RCC 7860 (cell line): Measurements from ENCODE around the gene RAVER1.
"Not testable (repeated sequence)": the region's sequence is repeated elsewhere in the genome, so short reads cannot be mapped to it uniquely, and the experiment has no call there.

Experiments used
- DNase-seq: peaks from one replicate; pipeline ENCODE4 v3.0.0-alpha.2; 2015; ENCODE audit warnings: low spot score
- FAIRE-seq: peaks from 2 replicates; lab custom pipeline; 2012; peaks lifted over from hg19 to GRCh38; lab: Jason Lieb, UNC

The RAVER1 gene

DNA sequence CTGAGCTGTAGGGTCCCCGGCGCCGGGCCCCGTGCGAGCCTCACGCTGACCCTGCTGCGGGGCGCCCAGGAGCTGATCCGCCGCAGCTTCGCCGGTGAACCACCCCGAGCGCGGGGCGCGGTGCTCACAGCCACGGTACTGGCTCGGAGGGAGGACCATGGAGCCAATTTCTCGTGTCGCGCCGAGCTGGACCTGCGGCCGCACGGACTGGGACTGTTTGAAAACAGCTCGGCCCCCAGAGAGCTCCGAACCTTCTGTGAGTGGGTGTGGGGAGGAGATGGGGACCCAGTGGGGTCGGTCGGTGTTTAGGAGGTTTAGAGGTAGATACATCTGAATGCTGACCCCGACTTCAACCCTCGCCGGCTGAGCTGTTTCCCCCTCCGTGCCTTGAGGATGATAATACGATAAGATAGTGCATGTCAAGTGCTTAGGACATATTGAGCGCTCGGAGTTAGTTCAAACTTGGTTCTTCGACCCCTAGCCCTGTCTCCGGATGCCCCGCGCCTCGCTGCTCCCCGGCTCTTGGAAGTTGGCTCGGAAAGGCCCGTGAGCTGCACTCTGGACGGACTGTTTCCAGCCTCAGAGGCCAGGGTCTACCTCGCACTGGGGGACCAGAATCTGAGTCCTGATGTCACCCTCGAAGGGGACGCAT, 41.6 kb downstream of the RAVER1 start:
- DNase-seq (no peak), FAIRE-seq (no peak)

GRCh38 chr19:10290876-10291553, 42.3 kb downstream of the RAVER1 start:
- FAIRE-seq = no peak

DNA sequence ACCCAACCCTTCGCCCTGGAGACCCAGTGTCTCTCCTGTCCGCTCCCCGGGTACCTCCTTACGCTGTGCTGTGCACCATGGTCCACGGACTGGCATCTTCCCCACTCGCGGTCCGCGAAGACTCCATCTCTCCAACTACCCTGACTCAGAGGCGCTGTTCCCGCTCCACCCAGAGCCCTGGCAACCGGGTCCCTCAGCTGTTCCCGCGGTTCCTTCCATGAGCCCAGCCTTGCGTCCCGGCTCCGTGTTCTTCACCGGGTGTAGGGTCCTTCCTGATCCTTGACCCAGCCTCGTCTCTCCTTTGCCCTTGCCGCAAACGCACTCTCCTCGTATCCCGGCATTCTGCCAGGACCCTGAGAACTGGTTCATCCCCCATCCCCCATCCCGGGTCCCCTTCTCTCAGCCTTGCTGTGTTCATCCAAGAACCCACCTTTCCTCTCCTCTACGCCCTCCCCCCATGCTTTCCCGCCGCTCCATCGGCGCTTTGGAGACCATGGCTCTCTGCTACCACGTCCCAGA, 42.9 kb downstream of the RAVER1 start:
- DNase-seq (no peak), FAIRE-seq (no peak)

More at GRCh38 chr19:10290876-10291553, 42.3 kb downstream of the RAVER1 start:
- DNase-seq = no peak

- DNase-seq = no peak
- no peak for FAIRE-seq
These were observed 43.4 kb downstream of the RAVER1 start, which contains the start of gene ICAM5 for GRCh38 chr19:10289836-10290356. TSS of gene ICAM5 (plus strand) at chr19:10289952. CDS start at chr19:10290044, 92 bp downstream.

DNA sequence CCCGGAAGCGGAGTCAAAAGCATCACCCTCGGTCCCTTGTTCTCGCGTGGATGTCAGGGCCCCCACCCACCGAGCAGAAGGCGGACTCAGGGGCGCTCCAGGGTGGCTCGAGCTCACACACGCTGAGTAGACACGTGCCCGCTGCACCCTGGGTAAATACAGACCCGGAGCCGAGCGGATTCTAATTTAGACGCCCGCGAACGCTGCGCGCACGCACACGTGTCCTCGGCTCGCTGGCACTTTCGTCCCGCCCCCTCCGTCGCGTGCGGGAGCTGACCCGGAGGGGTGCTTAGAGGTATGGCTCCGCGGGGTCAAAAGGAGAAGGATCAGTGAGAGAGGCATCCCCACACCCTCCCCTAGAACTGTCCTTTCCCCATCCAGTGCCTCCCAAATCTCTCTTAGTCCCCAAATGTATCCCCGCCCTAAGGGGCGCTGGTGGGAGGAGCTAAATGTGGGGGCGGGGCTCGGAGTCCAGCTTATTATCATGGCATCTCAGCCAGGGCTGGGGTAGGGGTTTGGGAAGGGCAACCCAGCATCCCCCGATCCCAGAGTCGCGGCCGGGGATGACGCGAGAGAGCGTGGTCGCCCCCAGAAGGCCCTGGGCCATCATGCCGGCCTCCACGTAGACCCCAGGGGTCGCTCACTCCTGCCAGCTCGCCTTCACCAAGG, 44.0 kb downstream of the RAVER1 start:
- DNase-seq = no peak

GRCh38 chr19:10288662-10289166, 44.6 kb downstream of the RAVER1 start:
- DNase-seq (no peak), FAIRE-seq (no peak)

More for the DNA sequence above, 44.0 kb downstream of the RAVER1 start:
- FAIRE-seq = no peak

GRCh38 chr19:10286803-10287737, 46.3 kb downstream of the RAVER1 start, which contains the start of gene ICAM4:
TSS of gene ICAM4 (plus strand) at chr19:10286955. CDS start at chr19:10287013, 58 bp downstream.
- DNase-seq = no peak
- FAIRE-seq = no peak

DNA sequence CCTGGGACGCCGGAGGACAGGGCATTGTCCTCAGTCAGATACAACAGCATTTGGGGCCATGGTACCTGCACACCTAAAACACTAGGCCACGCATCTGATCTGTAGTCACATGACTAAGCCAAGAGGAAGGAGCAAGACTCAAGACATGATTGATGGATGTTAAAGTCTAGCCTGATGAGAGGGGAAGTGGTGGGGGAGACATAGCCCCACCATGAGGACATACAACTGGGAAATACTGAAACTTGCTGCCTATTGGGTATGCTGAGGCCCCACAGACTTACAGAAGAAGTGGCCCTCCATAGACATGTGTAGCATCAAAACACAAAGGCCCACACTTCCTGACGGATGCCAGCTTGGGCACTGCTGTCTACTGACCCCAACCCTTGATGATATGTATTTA, 47.9 kb downstream of the RAVER1 start:
- FAIRE-seq (no peak), DNase-seq (no peak)

DNA sequence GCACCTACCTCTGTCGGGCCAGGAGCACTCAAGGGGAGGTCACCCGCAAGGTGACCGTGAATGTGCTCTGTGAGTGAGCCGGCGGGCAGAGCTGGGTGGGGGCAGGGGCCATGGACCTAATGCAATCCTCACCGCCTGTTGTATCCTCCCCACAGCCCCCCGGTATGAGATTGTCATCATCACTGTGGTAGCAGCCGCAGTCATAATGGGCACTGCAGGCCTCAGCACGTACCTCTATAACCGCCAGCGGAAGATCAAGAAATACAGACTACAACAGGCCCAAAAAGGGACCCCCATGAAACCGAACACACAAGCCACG, 48.4 kb downstream of the RAVER1 start:
- DNase-seq (no peak), FAIRE-seq (no peak)

GRCh38 chr19:10284065-10284959, 49.0 kb downstream of the RAVER1 start:
- DNase-seq = no peak
- no peak for FAIRE-seq

- FAIRE-seq (no peak), DNase-seq (no peak)
These were observed 49.8 kb downstream of the RAVER1 start for GRCh38 chr19:10283301-10284064.

DNA sequence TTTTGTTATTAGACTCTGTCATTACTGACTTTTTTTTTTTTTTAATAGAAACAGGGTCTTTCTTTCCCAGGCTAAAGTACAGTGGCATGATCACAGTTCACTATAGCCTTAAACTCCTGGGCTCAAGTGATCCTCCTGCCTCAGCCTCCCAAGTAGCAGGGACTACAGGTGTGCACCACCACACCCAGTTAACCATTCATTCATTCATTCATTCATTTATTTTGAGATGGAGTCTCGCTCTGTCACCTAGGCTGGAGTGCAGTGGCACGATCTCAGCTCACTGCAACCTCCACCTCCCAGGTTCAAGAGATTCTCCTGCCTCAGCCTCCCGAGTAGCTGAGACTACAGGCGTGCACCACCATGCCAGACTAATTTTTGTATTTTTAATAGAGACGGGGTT, 51.3 kb downstream of the RAVER1 start:
- DNase-seq, FAIRE-seq: not testable (repeated sequence)

GRCh38 chr19:10279737-10280442, 53.4 kb downstream of the RAVER1 start:
- DNase-seq = no peak
- no peak for FAIRE-seq

DNA sequence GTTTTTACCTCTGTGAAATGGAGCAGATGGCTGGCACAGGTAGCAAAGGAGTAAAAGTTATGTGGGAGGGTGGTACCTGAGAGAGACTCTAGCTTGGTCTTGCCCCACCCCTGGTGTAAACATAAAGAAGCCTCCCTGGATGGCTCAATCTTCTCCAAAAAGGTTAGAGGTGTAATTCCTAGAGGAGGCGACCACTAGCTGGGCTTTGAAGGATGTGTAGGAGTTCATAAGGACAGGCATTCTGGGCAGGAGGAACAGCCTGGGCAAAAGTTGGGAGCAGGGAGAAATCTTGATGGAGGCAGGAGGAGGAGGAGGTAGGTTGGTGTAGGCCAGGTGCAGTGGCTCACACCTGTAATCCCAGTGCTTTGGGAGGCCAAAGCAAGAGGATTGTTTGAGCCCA, 54.4 kb downstream of the RAVER1 start:
- FAIRE-seq = no peak
- no peak for DNase-seq

DNA sequence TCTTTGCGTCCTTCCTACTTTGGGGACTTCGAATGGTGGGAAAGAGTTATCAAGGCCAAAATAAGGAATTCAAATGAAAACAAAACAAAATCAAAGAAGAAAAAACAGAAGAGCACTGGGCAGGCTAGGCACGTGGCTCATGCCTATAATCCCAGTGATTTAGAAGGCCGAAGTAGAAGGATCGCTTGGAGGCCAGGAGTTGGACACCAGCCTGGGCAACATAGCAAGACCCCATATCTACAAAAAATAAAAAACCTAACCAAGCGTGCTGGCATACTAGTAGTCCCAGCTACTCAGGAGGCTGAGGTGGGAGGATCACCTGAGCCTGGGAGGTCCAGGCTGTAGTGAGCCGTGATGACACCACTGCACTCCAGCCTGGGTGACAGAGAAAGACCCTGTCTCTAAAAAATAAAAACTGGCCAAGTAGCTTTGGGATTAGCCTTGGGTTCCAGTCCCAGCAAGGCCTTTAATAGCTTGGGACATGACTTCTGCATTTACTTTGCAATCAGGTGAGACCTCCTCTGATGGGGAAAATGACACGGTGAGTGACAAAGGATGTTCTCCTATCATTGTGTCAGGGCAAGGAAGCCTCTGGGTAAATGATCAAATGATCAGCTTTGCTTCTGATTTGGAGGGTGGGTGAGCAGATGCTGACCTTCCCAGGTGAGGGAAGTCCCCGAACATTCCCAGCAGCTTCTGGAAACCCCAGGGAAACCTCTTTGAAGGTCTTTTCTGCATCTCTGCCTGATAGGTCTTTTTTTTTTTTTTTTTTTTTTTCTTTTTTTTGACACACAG, 55.3 kb downstream of the RAVER1 start:
- FAIRE-seq (no peak), DNase-seq (no peak)

DNA sequence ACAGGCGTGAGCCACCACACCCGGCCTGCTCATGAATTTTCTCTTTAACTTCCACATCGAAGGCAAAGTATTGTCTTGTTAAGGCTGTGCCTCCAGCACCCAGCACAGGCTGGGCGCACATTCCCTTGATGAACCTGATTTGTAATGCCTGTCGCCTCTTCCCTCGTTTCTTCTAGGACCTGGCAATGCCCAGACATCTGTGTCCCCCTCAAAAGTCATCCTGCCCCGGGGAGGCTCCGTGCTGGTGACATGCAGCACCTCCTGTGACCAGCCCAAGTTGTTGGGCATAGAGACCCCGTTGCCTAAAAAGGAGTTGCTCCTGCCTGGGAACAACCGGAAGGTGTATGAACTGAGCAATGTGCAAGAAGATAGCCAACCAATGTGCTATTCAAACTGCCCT, 58.7 kb downstream of the RAVER1 start:
- no peak for DNase-seq
- no peak for FAIRE-seq

DNA sequence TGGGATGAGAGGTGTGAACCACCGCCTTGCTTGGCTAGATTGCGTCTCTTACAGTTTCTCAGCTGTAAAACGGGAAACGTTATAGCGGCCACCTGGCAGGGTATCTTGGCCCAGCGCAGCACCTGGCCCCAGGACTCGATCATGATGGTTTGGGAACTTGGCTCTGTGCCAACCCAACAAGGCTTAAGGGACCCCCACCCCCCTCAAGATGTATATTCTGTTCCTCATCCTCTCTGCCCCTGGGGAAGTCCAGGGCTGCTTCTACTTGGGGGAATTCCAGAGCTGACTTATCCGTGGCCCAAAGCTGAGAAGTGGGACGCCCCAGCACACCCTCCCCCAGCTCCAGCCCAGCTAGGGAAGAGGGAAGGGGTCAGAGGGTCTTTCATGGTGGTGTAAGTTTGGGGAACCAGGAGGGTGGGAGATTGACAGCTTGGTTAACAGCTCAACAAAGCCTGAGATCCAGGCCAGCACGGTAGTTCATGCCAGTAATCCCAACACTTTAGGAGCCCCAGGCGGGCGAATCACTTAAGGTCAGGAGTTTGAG, 61.7 kb downstream of the RAVER1 start:
- peak; percentile 48 for DNase-seq
- no peak for FAIRE-seq
